ENCODE data around the gene NUBPL. TPM values are rescaled to one million over a fixed set of nuclear protein-coding genes. Genes with fewer than 3 reads are reported as not detected.
"Not testable (repeated sequence)": the region's sequence is repeated elsewhere in the genome, so short reads cannot be mapped to it uniquely, and the experiment has no call there.

The NUBPL gene
- total RNA-seq, 1 donor from 2014 or later: 19.5 TPM

GRCh38 chr14:31740688-31741087 lies 179.5 kb downstream of the NUBPL start:
- Mint-ChIP-seq H3K4me1 (ENCODE audit: low read depth) (peaks cover 4% of the 10 kb centered on the region), H3K9me3 (ENCODE audit: low read depth) (peaks cover 13% of the 10 kb centered on the region), H3K36me3 (ENCODE audit: insufficient read depth) (peaks cover 9% of the 10 kb centered on the region), H3K4me3 (ENCODE audit: low read depth) (no peak overlapping the region), H3K27ac (no peak overlapping the region), H3K27me3 (no peaks in the 10 kb centered on the region)
- no peak for DNase-seq (ENCODE audit: low spot score, unreplicated experiment)
- TF ChIP-seq CTCF (IDR thresholded peaks at IDR 0.05; ENCODE audit: unreplicated experiment): no peak

DNA sequence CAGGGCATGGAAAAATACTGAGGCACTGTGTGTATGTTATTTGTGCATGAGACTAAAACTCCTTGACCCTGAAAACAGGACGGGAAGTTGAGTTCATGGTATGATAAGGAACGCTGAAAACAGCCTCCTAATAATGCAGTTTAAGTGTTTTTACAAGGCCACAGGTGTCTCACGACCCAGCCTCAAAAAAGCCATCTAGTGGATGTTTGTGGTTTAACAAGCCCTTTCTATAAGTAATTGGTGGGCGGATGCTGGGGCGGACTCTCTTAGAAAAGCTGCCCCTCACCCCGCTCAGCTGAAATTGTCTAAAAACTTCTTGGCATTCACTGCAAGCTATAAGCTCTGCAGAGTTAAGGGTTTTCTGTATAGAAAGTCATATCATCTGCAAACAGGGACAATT lies 184.5 kb downstream of the NUBPL start:
- TF ChIP-seq CTCF (IDR thresholded peaks at IDR 0.05; ENCODE audit: unreplicated experiment): no peak

GRCh38 chr14:31746326-31746725 lies 185.1 kb downstream of the NUBPL start:
- Mint-ChIP-seq H3K27ac (no peak overlapping the region), H3K36me3 (ENCODE audit: insufficient read depth) (peaks cover 30% of the 10 kb centered on the region), H3K27me3 (no peaks in the 10 kb centered on the region), H3K4me1 (ENCODE audit: low read depth) (no peaks in the 10 kb centered on the region), H3K4me3 (ENCODE audit: low read depth) (no peak overlapping the region), H3K9me3 (ENCODE audit: low read depth) (peaks cover 38% of the 10 kb centered on the region)
- DNase-seq (ENCODE audit: low spot score, unreplicated experiment): no peak
- no peak for TF ChIP-seq CTCF (IDR thresholded peaks at IDR 0.05; ENCODE audit: unreplicated experiment)

More for the DNA sequence above, 184.5 kb downstream of the NUBPL start:
- Mint-ChIP-seq H3K27ac (no peak overlapping the region), H3K27me3 (no peaks in the 10 kb centered on the region), H3K4me1 (ENCODE audit: low read depth) (no peaks in the 10 kb centered on the region), H3K4me3 (ENCODE audit: low read depth) (no peak overlapping the region), H3K9me3 (ENCODE audit: low read depth) (peaks cover 35% of the 10 kb centered on the region), H3K36me3 (ENCODE audit: insufficient read depth) (peaks cover 30% of the 10 kb centered on the region)
- DNase-seq (ENCODE audit: low spot score, unreplicated experiment): no peak

DNA sequence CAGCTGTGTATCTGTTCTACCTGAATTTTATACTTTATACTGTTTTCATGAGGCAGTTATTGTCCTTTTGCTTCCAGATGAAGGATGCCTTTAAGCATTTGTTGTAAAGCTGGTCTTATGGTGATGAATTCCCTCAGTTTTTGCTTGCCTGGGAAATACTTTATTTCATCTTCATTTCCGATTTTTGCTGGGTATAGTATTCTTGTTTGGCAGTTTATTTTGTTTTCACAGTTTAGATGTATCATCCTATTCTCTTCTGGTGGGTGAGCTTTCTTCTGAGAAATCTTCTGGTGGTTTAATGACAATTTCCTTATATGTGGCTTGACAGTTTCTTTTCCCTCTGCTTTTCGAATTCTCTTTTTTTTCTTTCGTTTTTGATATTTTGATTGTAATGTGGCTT lies 188.1 kb downstream of the NUBPL start:
- H3K27ac Mint-ChIP-seq: no peak overlapping the region
- no peaks in the 10 kb centered on the region for H3K27me3 Mint-ChIP-seq
- TF ChIP-seq CTCF (IDR thresholded peaks at IDR 0.05; ENCODE audit: unreplicated experiment): no peak
- no peaks in the 10 kb centered on the region for H3K4me1 Mint-ChIP-seq (ENCODE audit: low read depth)
- H3K4me3 Mint-ChIP-seq (ENCODE audit: low read depth): no peak overlapping the region
- DNase-seq (ENCODE audit: low spot score, unreplicated experiment): no peak
- H3K9me3 Mint-ChIP-seq (ENCODE audit: low read depth): peaks cover 46% of the 10 kb centered on the region
- peaks cover 32% of the 10 kb centered on the region for H3K36me3 Mint-ChIP-seq (ENCODE audit: insufficient read depth)

DNA sequence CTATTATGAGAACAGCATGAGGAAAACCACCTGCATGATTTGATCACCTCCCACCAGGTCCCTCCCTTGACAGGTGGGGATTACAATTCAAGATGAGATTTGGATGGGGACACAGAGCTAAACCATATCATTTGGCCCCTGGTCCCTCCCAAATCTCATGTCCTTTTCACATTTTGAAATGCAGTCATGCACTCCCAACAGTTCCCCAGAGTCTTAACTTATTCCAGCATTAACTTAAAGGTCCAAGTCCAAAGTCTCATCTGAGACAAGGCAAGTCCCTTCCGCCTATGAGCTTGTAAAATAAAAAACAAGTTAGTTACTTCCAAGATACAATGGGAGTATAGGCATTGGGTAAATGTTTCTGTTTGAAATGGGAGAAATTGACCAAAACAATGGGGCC lies 189.8 kb downstream of the NUBPL start:
- not testable (repeated sequence) for DNase-seq (ENCODE audit: low spot score, unreplicated experiment); H3K4me3 Mint-ChIP-seq (ENCODE audit: low read depth); H3K27me3 Mint-ChIP-seq; H3K27ac Mint-ChIP-seq; H3K4me1 Mint-ChIP-seq (ENCODE audit: low read depth)
- peaks cover 46% of the 10 kb centered on the region for H3K9me3 Mint-ChIP-seq (ENCODE audit: low read depth)
- peaks cover 31% of the 10 kb centered on the region for H3K36me3 Mint-ChIP-seq (ENCODE audit: insufficient read depth)

DNA sequence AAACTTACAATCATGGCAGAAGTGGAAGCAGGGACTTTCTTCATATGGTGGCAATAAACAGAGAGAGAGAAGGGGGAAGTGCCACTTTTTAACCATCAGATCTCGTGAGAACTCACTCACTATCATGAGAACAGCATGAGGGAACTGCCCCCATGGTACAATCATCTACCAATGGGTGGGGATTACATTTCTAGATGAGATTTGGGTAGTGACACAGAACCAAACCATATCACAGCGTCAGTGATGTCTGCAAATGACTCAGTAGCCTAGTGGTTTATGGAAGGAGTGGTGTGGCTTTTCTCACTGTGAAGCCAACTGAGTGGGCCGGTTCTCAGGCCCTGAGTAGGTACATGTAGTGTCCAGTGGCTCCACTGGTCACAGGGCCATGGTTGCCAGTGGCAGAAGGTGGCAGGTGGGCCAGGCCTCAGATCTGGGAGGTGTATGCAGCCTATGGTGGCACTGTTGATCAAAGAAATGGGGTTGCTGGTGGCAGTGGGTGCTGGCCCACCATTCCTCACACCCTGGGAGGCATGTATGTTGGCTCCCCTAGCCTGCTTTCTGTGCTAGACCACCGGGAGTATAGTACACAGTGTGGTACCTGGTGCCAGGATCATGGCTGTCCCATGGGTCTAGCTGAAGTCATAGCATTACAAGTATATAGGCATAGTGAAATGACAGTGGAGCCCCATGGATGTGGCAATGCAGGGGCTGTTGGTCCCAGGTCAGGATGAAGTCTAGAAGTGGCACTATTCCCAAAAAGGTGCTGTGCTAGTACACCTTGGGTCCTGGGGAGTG lies 191.9 kb downstream of the NUBPL start:
- H3K9me3 Mint-ChIP-seq (ENCODE audit: low read depth): peaks cover 32% of the 10 kb centered on the region
- no peak for TF ChIP-seq CTCF (IDR thresholded peaks at IDR 0.05; ENCODE audit: unreplicated experiment)
- H3K27me3 Mint-ChIP-seq: no peaks in the 10 kb centered on the region
- no peak overlapping the region for H3K27ac Mint-ChIP-seq
- no peaks in the 10 kb centered on the region for H3K4me1 Mint-ChIP-seq (ENCODE audit: low read depth)
- H3K4me3 Mint-ChIP-seq (ENCODE audit: low read depth): no peak overlapping the region
- H3K36me3 Mint-ChIP-seq (ENCODE audit: insufficient read depth): peaks cover 21% of the 10 kb centered on the region
- DNase-seq (ENCODE audit: low spot score, unreplicated experiment): no peak

All from progenitor cell of endocrine pancreas (in vitro differentiated cells).